GM10248 (cell line): ENCODE data around the gene YARS1.

Experiments
- CTCF ChIA-PET: fragments of 300-600 bp; sonication (Branson Sonifier 250); formaldehyde crosslinking; extraction: SDS; loops from one replicate; lab custom pipeline; 2021; ENCODE audit warnings: antibody characterized with exemption; lab: Yijun Ruan, JAX
- POLR2A ChIA-PET: fragments of 350-650 bp; sonication (Branson Sonifier 250); formaldehyde crosslinking; extraction: SDS; loops from one replicate; lab custom pipeline; 2020; ENCODE audit warnings: antibody characterized with exemption; lab: Yijun Ruan, JAX
- DNase-seq: peaks from one replicate; pipeline ENCODE4 v3.0.0; 2012; ENCODE audit errors: extremely low spot score
- TF ChIP-seq, protein P1 (sequence below): IDR thresholded peaks from 2 replicates; pipeline ENCODE4 v1.5.1; 2012; ENCODE audit warnings: mild to moderate bottlenecking, low read depth; ENCODE audit errors: extremely low read depth, missing control alignments, control extremely low read depth

The YARS1 gene

DNA sequence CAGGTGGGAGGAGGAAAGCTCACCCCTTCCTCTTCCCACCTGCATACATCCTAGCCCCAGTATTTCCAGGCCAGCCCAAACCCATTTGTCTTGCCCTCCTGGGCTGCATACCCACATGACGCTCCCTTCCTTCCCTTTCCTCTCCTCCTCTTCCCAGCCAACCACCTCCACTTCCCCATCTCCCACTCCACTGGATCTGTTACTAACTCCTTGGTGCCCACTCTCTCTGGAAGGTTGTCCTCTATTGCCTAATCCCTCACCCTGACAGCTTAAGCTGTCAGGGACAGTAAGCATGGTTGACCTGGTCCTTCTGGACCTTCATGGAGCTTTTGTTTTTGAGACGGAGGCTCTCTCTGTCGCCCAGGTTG lies 91.6 kb downstream of the YARS1 start:
- TF ChIP-seq, protein P1, sequence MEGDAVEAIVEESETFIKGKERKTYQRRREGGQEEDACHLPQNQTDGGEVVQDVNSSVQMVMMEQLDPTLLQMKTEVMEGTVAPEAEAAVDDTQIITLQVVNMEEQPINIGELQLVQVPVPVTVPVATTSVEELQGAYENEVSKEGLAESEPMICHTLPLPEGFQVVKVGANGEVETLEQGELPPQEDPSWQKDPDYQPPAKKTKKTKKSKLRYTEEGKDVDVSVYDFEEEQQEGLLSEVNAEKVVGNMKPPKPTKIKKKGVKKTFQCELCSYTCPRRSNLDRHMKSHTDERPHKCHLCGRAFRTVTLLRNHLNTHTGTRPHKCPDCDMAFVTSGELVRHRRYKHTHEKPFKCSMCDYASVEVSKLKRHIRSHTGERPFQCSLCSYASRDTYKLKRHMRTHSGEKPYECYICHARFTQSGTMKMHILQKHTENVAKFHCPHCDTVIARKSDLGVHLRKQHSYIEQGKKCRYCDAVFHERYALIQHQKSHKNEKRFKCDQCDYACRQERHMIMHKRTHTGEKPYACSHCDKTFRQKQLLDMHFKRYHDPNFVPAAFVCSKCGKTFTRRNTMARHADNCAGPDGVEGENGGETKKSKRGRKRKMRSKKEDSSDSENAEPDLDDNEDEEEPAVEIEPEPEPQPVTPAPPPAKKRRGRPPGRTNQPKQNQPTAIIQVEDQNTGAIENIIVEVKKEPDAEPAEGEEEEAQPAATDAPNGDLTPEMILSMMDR, result no peak
- POLR2A ChIA-PET, result no interaction called here
- CTCF ChIA-PET, result interaction anchor here (0.7 to 2.2 kb wide), 3 partner anchors 13 to 47 kb away, joined by 3 to 8 read pairs (median 6); no protein-coding TSS in a partner anchor
- no peak for DNase-seq
